GM18499 (cell line): ENCODE data around the gene DOCK4.

ENCODE experiments used
- ATAC-seq: cut with Tn5 transposase; IDR thresholded peaks from one replicate; pipeline ENCODE4 v1.9.1; 2021; ENCODE audit warnings: moderate number of reproducible peaks; ENCODE audit not compliant: insufficient read depth, unreplicated experiment

DOCK4 gene

DNA sequence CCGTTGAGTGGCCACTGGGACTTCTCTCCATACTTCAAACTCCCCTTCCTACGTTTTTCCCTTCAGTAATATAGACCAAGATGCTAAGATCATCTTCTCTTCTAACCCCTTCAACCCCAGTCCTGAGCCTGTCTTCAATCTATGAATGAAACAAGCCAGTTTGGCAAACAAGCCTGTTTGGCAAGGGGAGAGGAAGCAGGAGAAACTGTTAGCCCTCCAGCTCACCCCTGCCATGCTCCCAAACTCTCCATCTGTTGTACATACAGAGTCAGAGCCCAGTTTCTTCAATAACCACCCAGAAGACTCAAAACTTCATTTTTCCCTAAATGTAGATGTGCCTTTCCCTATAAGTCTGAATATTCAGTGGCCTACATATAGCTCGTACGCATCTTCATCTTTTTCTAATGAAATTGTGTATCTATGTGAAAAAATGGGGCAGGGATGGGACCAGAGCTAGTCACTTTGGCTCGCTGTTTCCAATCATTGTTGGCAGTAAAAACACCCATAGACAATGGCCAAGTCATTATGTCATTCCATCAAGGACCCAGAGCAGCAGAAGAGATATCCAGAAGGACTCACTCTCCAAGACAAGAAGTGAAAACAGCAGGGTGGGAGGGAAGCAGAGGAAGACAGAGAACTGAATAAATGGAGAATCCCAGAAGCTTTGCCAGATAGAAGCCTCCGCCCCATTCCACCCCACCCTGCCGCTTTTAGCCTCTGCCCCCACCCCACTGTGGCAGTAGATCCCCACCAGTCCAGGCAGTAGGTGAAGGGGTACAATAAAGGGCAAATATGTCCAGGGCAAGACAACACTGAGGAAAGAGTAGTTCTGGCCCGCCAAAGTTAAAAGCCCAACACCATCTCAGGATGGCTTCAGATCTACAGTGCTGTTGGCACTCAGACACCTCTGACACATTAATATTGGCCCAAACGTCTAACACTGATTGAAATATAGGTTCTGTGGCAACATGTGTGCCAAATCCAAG lies 87.3 kb downstream of the DOCK4 start:
- no peak for ATAC-seq

GRCh38 chr7:112116894-112117293 lies 89.3 kb downstream of the DOCK4 start:
- ATAC-seq: no peak

DNA sequence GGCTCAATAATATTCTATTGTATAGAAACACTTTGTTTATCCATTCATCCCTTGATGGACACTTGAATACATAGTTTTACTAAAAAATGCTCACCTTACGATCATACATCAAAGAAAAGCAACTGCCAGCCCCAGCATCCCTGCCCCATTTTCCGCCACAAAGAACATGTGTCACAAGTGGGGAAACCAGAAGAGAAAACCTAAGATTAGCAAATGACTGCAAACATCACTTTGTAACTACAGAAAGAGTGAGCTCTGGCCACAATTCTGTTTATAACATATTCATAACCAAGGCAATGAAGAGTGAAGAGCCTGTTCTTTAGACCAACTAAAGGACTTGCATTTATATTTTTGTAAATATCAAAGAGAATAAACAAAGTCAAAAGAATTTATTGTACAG lies 89.8 kb downstream of the DOCK4 start:
- ATAC-seq: no peak

DNA sequence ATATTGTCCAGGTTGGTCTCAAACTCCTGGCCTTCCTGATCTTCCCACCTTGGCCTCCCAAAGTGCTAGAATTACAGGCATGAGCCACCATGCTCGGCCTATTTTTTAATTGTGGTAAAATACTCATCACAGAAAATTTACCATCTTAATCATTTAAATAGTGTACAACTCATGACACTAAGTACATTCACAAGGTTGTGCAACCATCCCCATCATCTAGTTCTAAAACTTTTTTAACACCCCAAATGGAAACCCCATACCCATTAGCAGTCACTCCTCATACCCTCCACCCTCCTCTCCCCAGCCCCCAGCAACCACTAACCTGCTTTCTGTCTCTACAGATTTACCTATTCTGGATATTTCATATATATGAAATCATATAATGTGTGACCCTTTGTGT lies 90.3 kb downstream of the DOCK4 start:
- no peak for ATAC-seq

DNA sequence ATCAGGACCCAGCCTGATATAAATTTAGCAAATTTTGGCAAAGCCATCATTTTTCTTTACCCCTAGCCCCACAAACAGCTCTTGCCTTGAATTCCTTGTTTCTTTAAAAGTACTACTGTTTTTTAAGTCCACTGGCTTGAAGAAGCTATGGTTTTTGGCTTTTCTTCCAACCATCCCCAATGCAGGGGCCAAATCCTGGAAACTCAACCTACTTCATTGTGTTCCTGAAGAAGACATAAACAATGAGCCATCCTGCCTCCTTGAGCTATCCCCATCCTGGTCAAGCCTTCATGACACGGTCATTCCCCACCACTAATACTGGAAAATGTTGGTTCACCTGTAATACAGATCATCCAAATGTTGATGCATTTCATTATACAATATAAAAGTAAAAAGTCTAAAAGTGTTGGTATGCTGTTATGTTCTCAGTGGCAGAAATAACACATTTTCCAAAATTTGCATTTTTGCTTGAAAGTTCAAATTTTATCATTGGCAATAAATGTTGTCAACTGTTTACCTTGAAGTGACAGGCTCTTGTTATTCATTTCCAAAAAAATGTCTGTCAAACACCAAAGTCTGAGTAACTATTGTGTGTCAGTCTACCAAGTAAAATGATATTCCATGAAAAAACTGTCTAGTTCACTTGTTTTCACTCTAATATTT lies 92.2 kb downstream of the DOCK4 start:
- ATAC-seq: no peak

GRCh38 chr7:112112822-112113255 lies 93.4 kb downstream of the DOCK4 start:
- ATAC-seq: no peak

- no peak for ATAC-seq
These were observed 95.5 kb downstream of the DOCK4 start for GRCh38 chr7:112110651-112111050.

- no peak for ATAC-seq
These were observed 96.0 kb downstream of the DOCK4 start for GRCh38 chr7:112110175-112110574.

- no peak for ATAC-seq
These were observed 97.2 kb downstream of the DOCK4 start for GRCh38 chr7:112108981-112109380.

DNA sequence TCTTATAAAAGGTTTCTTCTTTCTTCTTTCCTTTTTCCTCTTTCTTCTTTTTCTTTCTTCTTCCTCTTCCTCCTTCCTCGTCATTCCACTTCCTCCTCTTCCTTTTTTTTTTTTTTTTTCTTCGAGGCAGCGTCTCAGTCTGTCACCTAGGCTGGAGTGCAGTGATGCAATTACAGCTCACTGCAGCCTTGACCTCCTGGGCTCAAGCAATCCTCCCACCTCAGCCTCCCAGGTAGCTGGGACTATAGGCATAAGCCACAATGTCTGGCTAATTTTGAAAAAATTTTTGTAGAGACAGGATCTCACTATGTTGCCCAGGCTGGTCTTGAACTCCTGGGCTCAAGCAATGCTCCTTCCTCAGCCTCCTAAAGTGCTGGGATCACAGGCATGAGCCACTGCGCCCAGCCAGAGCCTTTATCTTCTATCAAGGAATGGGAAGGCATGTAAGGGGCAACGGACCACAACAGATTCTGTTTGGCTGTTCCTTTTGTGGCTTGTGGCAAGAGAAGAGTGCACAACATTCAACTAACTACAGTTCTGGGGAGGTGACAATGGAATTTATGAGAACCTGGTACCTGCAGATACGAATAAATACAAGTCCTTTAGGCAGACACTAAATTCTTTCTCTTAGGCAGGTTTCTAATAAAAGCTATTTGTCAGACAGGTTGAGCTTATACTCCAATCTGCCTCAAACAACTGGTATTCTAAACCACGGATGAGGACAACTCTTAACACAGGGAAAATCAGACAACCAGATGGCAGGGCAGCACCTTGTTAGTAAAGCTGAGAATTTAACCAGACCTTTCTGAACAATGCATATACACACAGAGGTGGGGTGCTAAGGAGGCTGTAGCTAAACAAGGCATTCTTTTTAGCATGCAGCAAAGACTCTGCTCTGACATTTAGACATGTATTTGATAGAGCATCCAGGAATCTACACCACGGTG lies 100.3 kb downstream of the DOCK4 start:
- no peak for ATAC-seq

- no peak for ATAC-seq
These were observed 102.1 kb downstream of the DOCK4 start for GRCh38 chr7:112104120-112104519.

- no peak for ATAC-seq
These were observed 103.0 kb downstream of the DOCK4 start for GRCh38 chr7:112103246-112103645.

GRCh38 chr7:112101201-112101846 lies 104.9 kb downstream of the DOCK4 start:
- no peak for ATAC-seq

- no peak for ATAC-seq
These were observed 108.7 kb downstream of the DOCK4 start for GRCh38 chr7:112097524-112097923.

DNA sequence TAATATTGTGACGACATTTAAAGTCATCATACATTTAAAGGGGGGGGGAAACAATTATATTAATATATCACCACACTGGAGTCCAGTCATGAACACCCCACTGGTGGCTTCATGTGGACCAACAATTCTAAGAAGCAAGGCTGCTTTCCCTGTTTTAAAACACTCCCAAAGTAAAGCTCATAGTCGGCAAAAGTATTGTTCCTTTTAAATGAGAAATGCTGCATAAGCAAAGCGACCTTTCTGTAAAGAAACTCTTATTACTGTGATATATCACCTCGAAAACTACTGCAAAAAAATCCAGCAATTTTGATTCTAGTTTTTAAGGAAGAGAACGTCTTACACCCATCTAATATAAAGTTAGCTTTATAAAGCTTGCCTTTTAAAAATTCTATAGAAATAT lies 112.8 kb downstream of the DOCK4 start:
- ATAC-seq: no peak

GRCh38 chr7:112092709-112093395 lies 113.3 kb downstream of the DOCK4 start:
- ATAC-seq: no peak

DNA sequence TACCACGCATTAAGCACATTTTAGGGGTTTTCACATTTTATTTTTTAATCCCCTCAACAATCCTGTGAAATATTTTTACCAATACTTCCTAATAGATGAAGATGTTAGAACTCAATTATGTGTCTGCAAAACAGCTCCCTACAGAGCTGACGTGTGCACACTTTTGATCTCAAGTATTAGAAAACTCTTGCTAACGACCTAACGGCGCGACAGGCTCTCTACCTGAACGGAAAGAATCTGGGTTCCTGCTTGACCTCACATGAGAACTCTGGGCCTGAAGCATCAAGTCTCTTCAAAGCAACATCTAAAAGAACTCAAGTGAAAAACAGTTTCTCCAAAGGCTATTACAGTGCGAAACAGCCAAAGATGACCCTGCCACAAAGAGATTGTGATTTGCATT lies 113.9 kb downstream of the DOCK4 start:
- no peak for ATAC-seq

GRCh38 chr7:112091768-112092167 lies 114.4 kb downstream of the DOCK4 start:
- no peak for ATAC-seq

- ATAC-seq: no peak
These were observed 116.6 kb downstream of the DOCK4 start for GRCh38 chr7:112089551-112089950.
